Measurements from ENCODE around the gene NEU2.

DNA sequence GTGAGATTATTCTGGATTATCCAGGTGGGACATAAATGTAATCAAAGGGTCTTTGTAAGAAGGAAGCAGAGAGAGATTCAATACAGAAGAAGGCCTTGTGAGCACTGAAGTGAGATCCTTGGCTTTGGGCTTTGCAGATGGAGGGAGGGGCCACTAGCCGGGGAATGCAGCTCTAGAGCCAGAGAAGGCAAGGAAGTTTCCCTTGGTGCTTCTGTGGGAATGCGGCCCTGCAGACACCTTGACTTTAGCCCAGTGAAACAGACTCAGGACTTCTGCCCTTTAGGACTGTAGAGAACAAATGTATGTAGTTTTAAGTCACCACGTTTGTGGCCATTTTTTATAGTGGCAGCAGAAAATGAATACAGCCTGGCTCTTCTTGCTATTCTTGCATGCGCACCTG is 8.1 kb downstream of the NEU2 start:
- TF ChIP-seq EZH2 (IDR thresholded peaks at IDR 0.05; ENCODE audit: borderline replicate concordance, low read length): no peak
- TF ChIP-seq, protein P1, sequence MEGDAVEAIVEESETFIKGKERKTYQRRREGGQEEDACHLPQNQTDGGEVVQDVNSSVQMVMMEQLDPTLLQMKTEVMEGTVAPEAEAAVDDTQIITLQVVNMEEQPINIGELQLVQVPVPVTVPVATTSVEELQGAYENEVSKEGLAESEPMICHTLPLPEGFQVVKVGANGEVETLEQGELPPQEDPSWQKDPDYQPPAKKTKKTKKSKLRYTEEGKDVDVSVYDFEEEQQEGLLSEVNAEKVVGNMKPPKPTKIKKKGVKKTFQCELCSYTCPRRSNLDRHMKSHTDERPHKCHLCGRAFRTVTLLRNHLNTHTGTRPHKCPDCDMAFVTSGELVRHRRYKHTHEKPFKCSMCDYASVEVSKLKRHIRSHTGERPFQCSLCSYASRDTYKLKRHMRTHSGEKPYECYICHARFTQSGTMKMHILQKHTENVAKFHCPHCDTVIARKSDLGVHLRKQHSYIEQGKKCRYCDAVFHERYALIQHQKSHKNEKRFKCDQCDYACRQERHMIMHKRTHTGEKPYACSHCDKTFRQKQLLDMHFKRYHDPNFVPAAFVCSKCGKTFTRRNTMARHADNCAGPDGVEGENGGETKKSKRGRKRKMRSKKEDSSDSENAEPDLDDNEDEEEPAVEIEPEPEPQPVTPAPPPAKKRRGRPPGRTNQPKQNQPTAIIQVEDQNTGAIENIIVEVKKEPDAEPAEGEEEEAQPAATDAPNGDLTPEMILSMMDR (conservative IDR thresholded peaks at IDR 0.05 in 1 of 2, IDR thresholded peaks at IDR 0.05 in 1 of 2; ENCODE audit: extremely low read depth in 1 of 2, insufficient read depth in 1 of 2, low read depth in 1 of 2, low read length in 2 of 2): no peak

Data from mammary epithelial cell (primary cell).